HG03342 (cell line): ENCODE data around the gene TSPEAR.
"Not testable (repeated sequence)": the region's sequence is repeated elsewhere in the genome, so short reads cannot be mapped to it uniquely, and the experiment has no call there.

Source experiments
- ATAC-seq: cut with Tn5 transposase; IDR thresholded peaks from one replicate; pipeline ENCODE4 v1.9.1; 2021; ENCODE audit warnings: mild to moderate bottlenecking, moderate library complexity; ENCODE audit not compliant: unreplicated experiment

The TSPEAR gene

DNA sequence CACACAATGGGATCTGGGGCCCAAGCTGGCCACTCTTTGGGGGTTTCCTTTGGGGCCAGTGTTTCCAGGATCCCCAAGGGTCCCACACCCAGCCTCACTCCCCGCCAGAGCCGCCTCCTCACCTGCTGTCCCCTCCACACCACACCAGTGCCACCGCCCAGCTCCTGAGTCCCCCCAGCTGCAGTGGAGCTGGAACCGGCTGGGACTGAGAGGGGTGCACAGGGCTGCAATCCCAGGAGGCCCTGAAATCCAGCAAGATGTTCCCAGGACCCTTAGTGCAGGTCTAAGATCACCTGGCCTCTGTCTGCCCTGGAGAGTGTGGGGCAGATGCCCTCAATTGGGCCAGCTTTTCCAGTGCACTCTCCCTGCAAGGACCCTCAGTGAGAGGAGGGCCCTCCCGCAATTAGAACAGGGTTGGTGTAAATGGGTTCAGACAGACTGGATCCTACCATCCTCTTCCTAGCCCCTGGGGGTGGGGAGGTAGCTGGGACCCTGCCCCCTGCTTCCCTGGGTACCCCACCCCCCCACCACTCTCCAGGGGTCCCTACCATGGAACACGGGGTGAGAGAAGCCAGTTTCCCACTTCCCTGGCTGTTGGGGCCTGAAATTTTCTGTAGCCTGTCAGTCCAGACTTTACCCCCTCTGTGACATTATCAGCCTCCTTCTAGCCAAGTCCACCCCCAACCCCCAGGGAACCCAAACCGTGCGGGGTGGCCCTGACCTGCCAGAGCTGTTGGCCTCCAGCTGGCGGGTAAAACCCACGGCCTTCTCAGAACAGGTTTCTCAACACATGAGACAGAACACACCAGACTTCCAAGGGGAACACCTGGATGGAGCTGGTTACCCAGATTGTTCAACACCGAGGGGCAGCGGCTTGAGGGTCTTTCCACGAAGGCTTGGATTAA lies 7.4 kb downstream of the TSPEAR start:
- no peak for ATAC-seq

DNA sequence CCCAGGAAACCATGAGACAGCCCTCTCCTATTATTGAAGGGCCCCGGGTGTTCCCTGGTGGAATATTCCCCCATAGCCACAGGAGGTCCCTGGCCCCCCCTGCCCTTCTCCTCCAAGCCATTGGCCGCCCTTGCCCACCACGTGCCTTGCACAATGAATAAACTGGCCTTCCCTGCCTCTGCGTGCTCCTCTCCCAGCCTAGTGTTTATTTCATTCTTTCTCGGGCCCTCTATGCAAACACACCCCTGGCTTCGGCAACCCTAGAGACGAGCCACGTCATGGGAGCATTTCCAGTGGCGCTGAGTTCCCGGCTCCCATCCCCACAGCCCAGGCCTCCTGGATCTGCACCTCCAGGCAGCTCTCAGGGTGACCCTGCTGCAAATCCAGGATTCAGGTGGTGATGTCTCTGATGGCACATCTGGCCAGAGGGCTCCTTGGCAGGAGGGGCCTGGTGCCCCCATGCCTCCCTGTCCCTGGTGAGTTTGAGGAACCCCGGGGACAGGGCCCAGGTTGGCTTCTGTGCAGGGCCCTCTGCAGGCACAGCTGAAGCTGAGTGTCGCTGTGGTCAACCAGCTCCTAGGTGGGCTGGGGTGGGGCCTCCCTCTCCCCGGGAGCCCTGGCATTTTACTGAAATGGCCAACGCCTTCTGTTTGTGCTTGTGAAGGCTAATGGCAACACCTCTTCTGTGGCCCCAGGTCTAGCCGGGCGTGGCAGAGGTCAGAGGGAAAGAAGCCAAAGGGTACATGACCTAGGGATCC lies 8.2 kb downstream of the TSPEAR start:
- no peak for ATAC-seq

GRCh38 chr21:44702111-44702972 lies 9.0 kb downstream of the TSPEAR start:
- ATAC-seq = no peak

- no peak for ATAC-seq
These were observed 9.8 kb downstream of the TSPEAR start for GRCh38 chr21:44701541-44701940.

DNA sequence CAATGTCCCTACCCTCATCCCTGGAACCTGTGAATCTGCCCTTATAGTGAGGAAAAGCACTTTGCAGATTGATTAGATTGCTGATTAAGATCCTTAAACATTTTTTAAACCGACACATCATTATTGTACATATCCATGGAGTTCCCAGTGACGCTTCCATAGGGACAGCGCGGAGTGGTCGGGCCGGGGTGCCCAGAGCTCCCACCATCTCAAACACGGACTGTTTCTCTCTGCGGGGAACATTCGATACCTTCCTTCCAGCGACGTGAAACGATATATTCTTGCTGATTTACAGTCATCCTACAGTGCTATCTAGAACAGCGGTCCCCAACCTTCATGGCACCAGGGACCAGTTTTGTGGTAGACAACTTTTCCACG lies 10.4 kb downstream of the TSPEAR start:
- no peak for ATAC-seq

DNA sequence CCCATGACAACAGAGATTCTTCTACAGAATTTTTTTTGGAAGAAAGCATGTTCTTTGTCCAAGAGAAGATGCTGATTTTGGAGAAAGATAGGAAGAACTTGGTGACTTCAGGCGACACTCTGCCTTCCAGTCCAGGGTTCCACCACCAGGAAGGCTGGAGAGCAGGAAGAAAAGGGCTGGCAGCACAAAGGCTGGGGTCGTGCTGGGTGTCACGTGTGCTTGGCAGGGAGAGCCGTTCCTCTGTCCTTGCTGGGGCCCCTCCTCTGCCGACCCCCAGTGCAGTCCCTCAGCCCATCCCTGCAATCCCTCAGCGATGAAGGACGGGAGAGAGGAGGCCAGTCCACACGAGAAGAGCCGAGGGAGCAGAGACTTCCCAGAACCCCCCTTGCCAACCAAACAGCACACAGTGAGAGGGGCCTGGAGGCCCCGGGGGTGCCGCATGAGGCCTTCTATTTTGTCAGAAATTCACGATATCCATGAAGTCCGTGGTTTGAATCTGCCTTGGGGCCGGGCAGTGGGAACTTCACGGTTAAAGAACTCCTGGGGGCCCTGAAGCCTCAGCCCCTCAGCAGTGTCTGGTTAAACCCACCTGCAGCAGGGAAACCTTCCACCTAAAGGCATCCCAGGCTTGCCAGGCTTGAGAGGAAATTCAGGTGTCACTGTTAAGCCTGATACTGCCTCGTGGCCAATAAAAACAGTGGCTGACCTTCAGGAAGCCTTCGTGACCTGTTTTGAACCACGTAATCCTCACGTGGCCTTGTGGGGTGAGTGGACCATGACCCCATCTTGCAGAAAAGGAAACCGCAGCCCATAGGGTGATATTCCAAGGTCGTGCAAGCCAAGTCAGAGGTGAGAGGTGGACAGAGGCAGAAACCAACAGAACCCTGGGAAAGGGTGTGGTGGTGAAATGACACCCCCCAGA lies 11.0 kb downstream of the TSPEAR start:
- ATAC-seq = no peak

- no peak for ATAC-seq
These were observed 11.8 kb downstream of the TSPEAR start for GRCh38 chr21:44699502-44700001.

GRCh38 chr21:44697811-44698734 lies 13.3 kb downstream of the TSPEAR start:
- no peak for ATAC-seq

DNA sequence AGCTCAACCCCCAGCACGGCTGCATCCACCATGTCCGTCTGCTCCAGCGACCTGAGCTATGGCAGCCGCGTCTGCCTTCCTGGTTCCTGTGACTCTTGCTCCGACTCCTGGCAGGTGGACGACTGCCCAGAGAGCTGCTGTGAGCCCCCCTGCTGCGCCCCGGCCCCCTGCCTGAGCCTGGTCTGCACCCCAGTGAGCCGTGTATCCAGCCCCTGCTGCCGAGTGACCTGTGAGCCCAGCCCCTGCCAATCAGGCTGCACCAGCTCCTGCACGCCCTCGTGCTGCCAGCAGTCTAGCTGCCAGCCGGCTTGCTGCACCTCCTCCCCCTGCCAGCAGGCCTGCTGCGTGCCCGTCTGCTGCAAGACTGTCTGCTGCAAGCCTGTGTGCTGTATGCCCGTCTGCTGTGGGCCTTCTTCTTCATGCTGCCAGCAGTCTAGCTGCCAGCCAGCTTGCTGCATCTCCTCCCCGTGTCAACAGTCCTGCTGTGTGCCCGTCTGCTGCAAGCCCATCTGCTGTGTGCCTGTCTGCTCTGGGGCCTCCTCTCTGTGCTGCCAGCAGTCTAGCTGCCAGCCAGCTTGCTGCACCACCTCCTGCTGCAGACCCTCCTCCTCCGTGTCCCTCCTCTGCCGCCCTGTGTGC lies 14.1 kb downstream of the TSPEAR start, which contains the start of gene KRTAP10-12:
TSS of gene KRTAP10-12 (plus strand) at position 1 of the 639 bp plus-strand sequence. CDS start at position 31, 30 bp downstream.
- not testable (repeated sequence) for ATAC-seq

DNA sequence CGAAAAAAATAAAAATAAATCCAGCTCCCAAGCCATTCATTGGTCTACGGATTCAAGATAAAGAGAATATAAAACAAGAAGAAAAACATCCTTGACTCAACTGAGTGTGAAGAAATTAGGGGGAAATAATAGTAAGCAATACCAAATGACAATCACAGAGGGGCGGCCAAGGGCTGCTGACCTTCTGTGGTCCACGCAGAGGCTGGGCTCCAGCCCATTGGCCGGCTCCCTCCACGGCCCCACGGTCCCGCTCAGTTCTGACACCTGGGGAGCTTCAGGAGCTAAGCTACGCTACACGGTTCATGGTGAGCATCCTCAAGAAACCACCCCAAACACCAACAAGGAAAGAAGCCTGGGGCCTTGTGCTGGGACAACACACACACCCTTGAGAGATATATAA lies 14.8 kb downstream of the TSPEAR start:
- no peak for ATAC-seq

- ATAC-seq = no peak
These were observed 15.7 kb downstream of the TSPEAR start for GRCh38 chr21:44695641-44696040.

DNA sequence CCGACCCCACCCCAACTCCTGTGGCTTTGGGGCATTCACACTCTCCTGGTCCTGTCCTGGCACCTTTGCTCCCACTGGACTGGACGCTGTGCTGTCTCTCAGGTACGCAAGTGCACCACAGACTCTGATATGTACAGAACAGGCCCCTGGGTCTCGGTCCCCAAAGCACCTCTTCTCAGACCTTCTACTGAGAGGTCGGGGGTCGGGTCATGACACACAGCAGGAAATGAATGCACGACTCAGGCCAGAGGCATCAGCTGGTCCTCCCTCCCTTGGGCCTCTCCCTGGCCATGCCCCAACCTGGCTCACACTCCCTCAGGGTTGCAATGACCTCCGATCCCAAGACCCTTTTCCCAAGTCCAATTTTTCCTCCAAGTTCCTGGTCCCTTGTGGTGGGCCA lies 16.2 kb downstream of the TSPEAR start:
- ATAC-seq = no peak

DNA sequence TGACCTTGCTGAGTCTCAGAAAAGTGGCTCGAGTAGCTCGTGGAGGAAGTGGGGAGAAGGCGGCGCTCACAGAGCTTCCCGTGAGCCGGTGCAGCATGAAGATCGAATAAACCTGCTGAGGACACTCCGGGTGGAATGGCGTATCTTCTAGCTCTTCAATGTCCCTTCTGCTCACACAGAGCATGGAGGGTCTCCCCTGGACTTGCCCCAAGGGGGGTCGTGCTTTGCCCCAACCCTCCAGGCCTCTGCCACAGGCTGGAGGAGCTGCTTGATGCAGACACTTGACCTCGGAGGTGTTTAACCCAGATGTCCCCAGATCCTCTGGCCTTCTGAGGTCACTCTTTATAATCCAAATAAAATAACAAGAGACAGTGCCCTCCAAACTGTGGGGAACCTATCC lies 16.6 kb downstream of the TSPEAR start:
- ATAC-seq = no peak

DNA sequence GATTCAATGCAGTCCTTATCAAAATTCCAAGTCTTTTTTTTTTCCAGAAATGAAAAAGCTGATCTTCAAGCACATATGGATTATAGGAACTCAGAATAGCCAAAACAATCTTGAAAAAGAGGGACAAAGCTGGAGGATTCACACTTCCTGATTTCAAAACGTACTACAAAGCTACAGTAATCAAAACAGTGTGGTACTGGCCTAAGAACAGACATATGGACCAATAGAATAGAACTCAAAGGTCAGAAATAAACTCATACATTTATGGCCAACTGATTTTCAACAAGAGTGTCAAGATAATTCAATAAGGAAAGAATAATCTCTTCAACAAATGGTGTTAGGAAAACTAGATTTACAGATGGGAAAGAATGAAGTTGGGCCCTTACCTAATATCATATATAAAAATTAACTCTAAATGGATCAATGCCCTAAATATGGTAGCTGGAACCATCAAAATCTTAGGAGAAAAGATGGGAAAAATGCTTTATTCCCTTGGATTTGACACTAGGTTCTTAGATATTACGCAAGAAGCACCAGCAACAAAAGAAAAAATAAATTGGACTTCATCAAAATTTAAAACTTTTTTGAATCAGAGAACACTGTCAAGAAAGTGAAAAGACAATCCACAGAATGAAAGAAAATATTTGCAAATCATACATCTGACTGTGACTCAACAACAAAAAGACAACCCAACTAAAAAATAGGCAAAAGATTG lies 18.4 kb downstream of the TSPEAR start:
- no peak for ATAC-seq

- no peak for ATAC-seq
These were observed 19.7 kb downstream of the TSPEAR start for GRCh38 chr21:44691686-44692085.

DNA sequence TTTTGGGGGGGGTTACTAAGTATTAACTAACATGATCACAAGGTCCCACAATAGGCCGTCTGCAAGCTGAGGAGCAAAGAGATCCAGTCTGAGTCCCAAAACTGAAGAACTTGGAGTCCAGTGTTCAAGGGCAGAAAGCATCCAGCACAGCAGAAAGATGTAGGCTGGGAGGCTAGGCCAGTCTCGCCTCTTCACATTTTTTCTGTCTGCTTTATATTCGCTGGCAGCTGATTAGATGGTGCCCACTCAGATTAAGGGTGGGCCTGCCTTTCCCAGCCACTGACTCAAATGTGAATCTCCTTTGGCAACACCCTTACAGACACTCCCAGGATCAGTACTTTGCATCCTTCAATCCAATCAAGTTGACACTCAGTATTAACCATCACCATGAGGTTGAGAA lies 21.6 kb downstream of the TSPEAR start:
- ATAC-seq = not testable (repeated sequence)

DNA sequence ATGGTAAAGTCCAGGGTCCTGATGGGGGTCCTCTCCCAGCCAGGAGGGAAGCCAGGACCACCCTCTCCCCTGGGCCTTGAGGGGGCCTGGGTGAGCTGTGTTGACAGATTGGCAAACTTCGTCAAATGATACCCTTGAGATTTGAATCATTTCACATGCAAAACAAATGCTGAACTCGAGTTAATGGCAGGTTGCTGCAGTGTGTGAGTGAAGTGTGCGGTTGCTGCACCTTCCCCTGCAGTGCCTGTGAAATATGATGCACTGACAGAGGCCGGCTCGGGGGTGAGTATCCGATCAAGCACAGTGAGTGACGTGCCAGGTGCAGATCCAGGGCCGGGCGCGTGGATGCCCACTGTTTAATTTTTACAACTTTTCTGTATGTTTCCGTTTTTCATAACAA lies 23.7 kb downstream of the TSPEAR start:
- ATAC-seq = no peak
